ENCODE measurements around the gene OR5L2. TPM values are rescaled to one million over a fixed set of nuclear protein-coding genes. Genes with fewer than 3 reads are reported as not detected.
"Not testable (repeated sequence)": the region's sequence is repeated elsewhere in the genome, so short reads cannot be mapped to it uniquely, and the experiment has no call there.

OR5L2 gene
- total RNA-seq, 1 donor from 2014 or later, result not detected

GRCh38 chr11:55852141-55852540 is 25.1 kb downstream of the OR5L2 start:
- Mint-ChIP-seq H3K9me3 (ENCODE audit: low read depth) (peaks cover 53% of the 10 kb centered on the region), H3K27ac (no peak overlapping the region), H3K27me3 (no peaks in the 10 kb centered on the region), H3K4me1 (ENCODE audit: low read depth) (no peaks in the 10 kb centered on the region), H3K36me3 (ENCODE audit: insufficient read depth) (no peaks in the 10 kb centered on the region), H3K4me3 (ENCODE audit: low read depth) (no peak overlapping the region)
- TF ChIP-seq CTCF (IDR thresholded peaks at IDR 0.05; ENCODE audit: unreplicated experiment), result no peak
- no peak for DNase-seq (ENCODE audit: low spot score, unreplicated experiment)

DNA sequence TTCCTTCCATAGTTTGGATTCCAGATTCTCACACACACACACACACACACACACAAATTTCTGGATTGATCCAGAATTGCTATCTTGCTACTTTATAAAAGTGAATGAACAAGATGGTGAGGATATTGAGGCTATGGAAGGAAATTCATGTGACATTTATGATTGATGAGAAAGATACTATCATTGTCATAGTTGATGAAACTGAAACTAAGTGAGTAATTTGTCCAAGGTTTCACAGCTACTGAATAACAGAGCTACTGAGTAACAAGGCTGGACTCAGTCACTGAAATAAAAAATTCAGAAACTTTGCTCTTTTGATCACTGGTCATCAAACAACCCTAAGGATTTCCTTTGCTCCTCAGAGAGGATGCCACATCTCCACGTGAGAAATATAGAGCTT is 27.7 kb downstream of the OR5L2 start:
- Mint-ChIP-seq H3K36me3 (ENCODE audit: insufficient read depth) (no peaks in the 10 kb centered on the region), H3K4me1 (ENCODE audit: low read depth) (no peaks in the 10 kb centered on the region), H3K27me3 (no peaks in the 10 kb centered on the region), H3K9me3 (ENCODE audit: low read depth) (peaks cover 56% of the 10 kb centered on the region), H3K27ac (no peak overlapping the region), H3K4me3 (ENCODE audit: low read depth) (no peak overlapping the region)
- DNase-seq (ENCODE audit: low spot score, unreplicated experiment), result no peak
- no peak for TF ChIP-seq CTCF (IDR thresholded peaks at IDR 0.05; ENCODE audit: unreplicated experiment)

DNA sequence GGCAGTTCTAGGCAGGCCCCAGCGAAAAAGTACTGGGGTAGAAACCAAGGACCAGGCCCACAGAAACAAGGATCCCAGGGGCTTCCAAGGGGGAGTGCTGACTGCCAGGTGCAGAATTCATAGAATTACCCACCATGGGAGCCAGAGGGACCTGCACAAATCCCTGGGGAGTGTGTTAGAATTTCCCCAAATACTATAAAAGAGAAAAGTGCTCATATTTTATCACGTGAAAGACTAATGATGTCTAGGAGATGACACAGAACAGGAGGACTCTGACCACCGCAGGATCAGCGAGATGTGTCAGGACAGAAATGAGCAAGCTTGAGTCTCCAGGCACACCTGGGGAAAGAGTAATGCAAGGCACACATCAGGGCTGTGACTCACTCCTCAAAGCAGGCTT is 40.3 kb downstream of the OR5L2 start:
- DNase-seq (ENCODE audit: low spot score, unreplicated experiment); H3K4me1 Mint-ChIP-seq (ENCODE audit: low read depth); H3K4me3 Mint-ChIP-seq (ENCODE audit: low read depth); H3K27ac Mint-ChIP-seq; H3K27me3 Mint-ChIP-seq; H3K36me3 Mint-ChIP-seq (ENCODE audit: insufficient read depth): not testable (repeated sequence)
- H3K9me3 Mint-ChIP-seq (ENCODE audit: low read depth), result peaks cover 45% of the 10 kb centered on the region

- H3K9me3 Mint-ChIP-seq (ENCODE audit: low read depth), result peaks cover 17% of the 10 kb centered on the region
- DNase-seq (ENCODE audit: low spot score, unreplicated experiment); H3K4me3 Mint-ChIP-seq (ENCODE audit: low read depth); H3K4me1 Mint-ChIP-seq (ENCODE audit: low read depth); H3K27ac Mint-ChIP-seq; H3K36me3 Mint-ChIP-seq (ENCODE audit: insufficient read depth); H3K27me3 Mint-ChIP-seq: not testable (repeated sequence)
These were observed 45.7 kb downstream of the OR5L2 start for GRCh38 chr11:55872731-55873130.

DNA sequence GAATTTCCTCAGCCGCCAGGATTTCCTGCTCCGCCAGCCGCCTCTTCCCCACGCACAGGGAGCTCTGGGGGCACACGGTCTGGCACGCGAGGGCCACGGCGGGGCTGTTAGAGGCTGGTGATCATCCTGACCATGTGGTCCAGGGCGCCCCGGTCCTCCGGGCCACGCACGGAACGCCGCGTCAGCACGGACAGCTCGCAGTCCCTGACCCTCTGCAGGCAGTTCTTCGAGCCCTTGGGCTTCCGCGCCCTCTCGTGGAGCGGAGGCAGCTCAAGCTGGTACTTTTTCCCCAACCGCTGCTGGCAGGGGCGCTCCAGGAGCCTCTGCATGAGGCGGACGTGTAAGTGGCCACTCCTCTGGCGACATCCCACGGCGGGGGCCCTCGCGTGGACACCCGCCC is 46.1 kb downstream of the OR5L2 start:
- H3K27ac Mint-ChIP-seq; H3K27me3 Mint-ChIP-seq; DNase-seq (ENCODE audit: low spot score, unreplicated experiment); H3K4me1 Mint-ChIP-seq (ENCODE audit: low read depth); H3K36me3 Mint-ChIP-seq (ENCODE audit: insufficient read depth); H3K4me3 Mint-ChIP-seq (ENCODE audit: low read depth): not testable (repeated sequence)
- H3K9me3 Mint-ChIP-seq (ENCODE audit: low read depth), result peaks cover 16% of the 10 kb centered on the region

Other genes with a start within 250 kb of the OR5L2 start
- gene OR4C11, start 219.6 kb upstream of the OR5L2 start, total RNA-seq, result not detected in 2 replicates
- not detected in 2 replicates for gene OR4P4, start 192.1 kb upstream of the OR5L2 start, total RNA-seq
- not detected in 2 replicates for gene OR4S2, start 178.9 kb upstream of the OR5L2 start, total RNA-seq
- not detected in 2 replicates for gene OR4C6, start 165.0 kb upstream of the OR5L2 start, total RNA-seq
- gene OR5D13, start 53.8 kb upstream of the OR5L2 start, total RNA-seq, result not detected in 2 replicates
- gene OR5D14, start 31.7 kb upstream of the OR5L2 start, total RNA-seq, result not detected in 2 replicates
- gene OR5L1, start 15.9 kb upstream of the OR5L2 start, total RNA-seq, result not detected in 2 replicates
- gene OR5D18, start 7.6 kb upstream of the OR5L2 start, total RNA-seq, result not detected in 2 replicates
- not detected in 2 replicates for gene OR5D16, start 11.5 kb downstream of the OR5L2 start, total RNA-seq
- not detected in 2 replicates for gene TRIM51, start 56.1 kb downstream of the OR5L2 start, total RNA-seq
- gene OR5W2, start 87.4 kb downstream of the OR5L2 start, total RNA-seq, result not detected in 2 replicates
- gene OR5I1, start 109.2 kb downstream of the OR5L2 start, total RNA-seq, result not detected in 2 replicates
- not detected in 2 replicates for gene OR10AG1, start 142.7 kb downstream of the OR5L2 start, total RNA-seq
- gene OR5F1, start 167.4 kb downstream of the OR5L2 start, total RNA-seq, result not detected in 2 replicates
- not detected in 2 replicates for gene OR5AS1, start 200.4 kb downstream of the OR5L2 start, total RNA-seq

Measured in progenitor cell of endocrine pancreas (in vitro differentiated cells).